Spleen (tissue), 11 donors: Measurements from ENCODE around the gene SSH2. TPM values are rescaled to one million over a fixed set of nuclear protein-coding genes. Genes with fewer than 3 reads are reported as not detected.
A peak's percentile ranks its signal among the peaks of the same experiment; 100 is the strongest.

Experiments
- DNase-seq: peaks from one replicate; pipeline ENCODE4 v3.0.0-alpha.2; 2020
- H3K27ac ChIP-seq, 8 donors: fragments of 200-600 bp; sonication (generic) in 7 of 8; 1 replicate in 4 of 8; 2 replicates in 4 of 8; pipeline versions ENCODE4 v1.5.0 to v1.8.0; 2016 to 2021; ENCODE audit warnings: inconsistent platforms in 4 of 8, mild to moderate bottlenecking in 4 of 8, moderate library complexity in 1 of 8
- H3K27me3 ChIP-seq, 7 donors: fragments of 200-600 bp; sonication (generic) in 6 of 7; replicated peaks in 1 of 7; 1 replicate in 4 of 7; 2 replicates in 3 of 7; pipeline versions ENCODE4 v1.5.0 to v1.8.0; 2016 to 2021; ENCODE audit warnings: inconsistent platforms in 3 of 7, mild to moderate bottlenecking in 1 of 7
- H3K36me3 ChIP-seq, 6 donors: fragments of 200-600 bp; sonication (generic) in 5 of 6; 1 replicate in 4 of 6; 2 replicates in 2 of 6; pipeline versions ENCODE4 v1.5.0 to v1.8.0; 2016 to 2021; ENCODE audit warnings: inconsistent platforms in 2 of 6
- H3K4me1 ChIP-seq, 6 donors: fragments of 200-600 bp; sonication (generic) in 5 of 6; 1 replicate in 3 of 6; 2 replicates in 3 of 6; pipeline versions ENCODE4 v1.5.0 to v1.8.0; 2016 to 2021; ENCODE audit warnings: inconsistent platforms in 3 of 6
- H3K4me3 ChIP-seq, 8 donors: fragments of 200-600 bp; sonication (generic) in 7 of 8; 1 replicate in 4 of 8; 2 replicates in 4 of 8; pipeline versions ENCODE4 v1.5.0 to v1.8.0; 2016 to 2021; ENCODE audit warnings: inconsistent platforms in 4 of 8, mild to moderate bottlenecking in 4 of 8, moderate library complexity in 2 of 8
- H3K9me3 ChIP-seq, 8 donors: fragments of 200-600 bp; sonication (generic) in 7 of 8; 1 replicate in 4 of 8; 2 replicates in 4 of 8; pipeline versions ENCODE4 v1.5.0 to v1.8.0; 2016 to 2021; ENCODE audit warnings: inconsistent platforms in 4 of 8
- CTCF ChIP-seq, 11 experiments: fragments of 200-600 bp in 7 of 11; fragments of 450-650 bp in 4 of 11; sonication (generic) in 4 of 11; IDR thresholded peaks in 8 of 11; conservative IDR thresholded peaks in 3 of 11; 1 replicate in 7 of 11; 2 replicates in 4 of 11; pipeline versions ENCODE4 v1.4.0 to v1.8.0; 2016 to 2021; ENCODE audit warnings: antibody characterized with exemption in 11 of 11, inconsistent platforms in 4 of 11, mild to moderate bottlenecking in 1 of 11
- POLR2A ChIP-seq, 3 donors: fragments of 450-650 bp; IDR thresholded peaks; one replicate each; pipeline ENCODE4 v1.5.1; 2017; ENCODE audit warnings: antibody characterized with exemption in 3 of 3, mild to moderate bottlenecking in 1 of 3
- POLR2AphosphoS5 ChIP-seq, 3 donors: sonication (generic); formaldehyde crosslinking; IDR thresholded peaks; one replicate each; pipeline ENCODE4 v1.5.1; 2017; ENCODE audit warnings: antibody characterized with exemption in 3 of 3
- WGBS, 5 donors: extraction: QIAGEN DNeasy Blood & Tissue Kit in 3 of 5; methylation state at CpG; one replicate each; pipeline versions ENCODE4 v1.1.5 to v1.1.7; 2013 to 2018; 5-methylcytosine and 5-hydroxymethylcytosine counted together
- intact Hi-C: fragments of 100-400 bp; cut with DNase I; formaldehyde crosslinking; loops from one replicate; pipeline ENCODE4 v1.15.0; 2023; ENCODE audit warnings: low total_unique reads
- polyA plus RNA-seq, 3 donors: library from polyadenylated mRNA; stranded (reverse); fragments of 200-250 nt; gene quantifications; one replicate each; pipeline ENCODE4 v1.2.1, GENCODE V29; 2013
- total RNA-seq, 7 donors: library from RNA; depleted of rRNA in 3 of 7; stranded (reverse); fragments of >200 nt in 3 of 7; fragmentation: NEBNext Ultra II Directional in 4 of 7; extraction: Animal tissue kit (Norgen Biotek cat#: 25700) in 4 of 7; gene quantifications; one replicate each; pipeline versions ENCODE4 v1.1.0 to v1.2.1, GENCODE V29; 2016 to 2021
- donor health status: healthy with polysubstance abuse.
- donor health status: DM: no; HTN: no; CAD: no; lungs with moderate emphysema.
- donor health status: DM: no; HTN: no; CAD: no.
- donor health status: Bipolar disorder and iron deficiency.
- donor health status: healthy.
- donor health status: DM: no; HTN: no; CAD: no.
- donor health status: DM: yes; HTN: yes; CAD: no.

Gene SSH2
- total and polyA plus RNA-seq, 10 donors, result 15.9 to 182 (median 113) TPM

GRCh38 chr17:29791336-29792080 is 138.5 kb downstream of the SSH2 start:
- Histone ChIP-seq H3K36me3 (peaks cover 0 to 11% (median 0%) of the 10 kb centered on the region in 6 donors), H3K4me1 (peaks cover 0 to 33% (median 2%) of the 10 kb centered on the region in 6 donors), H3K4me3 (no peak overlapping the region), H3K27me3 (no peaks in the 10 kb centered on the region), H3K9me3 (no peaks in the 10 kb centered on the region), H3K27ac (no peak overlapping the region)
- DNase-seq, result no peak
- 94 to 96% (median 94%) methylated on average over 3 of the region's 3 CpGs for WGBS, 5 donors
- TF ChIP-seq POLR2A (IDR thresholded peaks at IDR 0.05) (no peak), CTCF (IDR thresholded peaks at IDR 0.05 in 8 of 11, conservative IDR thresholded peaks at IDR 0.05 in 3 of 11) (peak in 2 of 11 experiments; percentile 7 to 8)
- intact Hi-C loops, result no loop called here

GRCh38 chr17:29789196-29790170 is 140.5 kb downstream of the SSH2 start:
- H3K4me1 ChIP-seq, result peaks cover 0 to 38% (median 2%) of the 10 kb centered on the region in 6 donors
- intact Hi-C loops, result no loop called here
- H3K9me3 ChIP-seq, result no peaks in the 10 kb centered on the region
- no peak overlapping the region for H3K4me3 ChIP-seq
- TF ChIP-seq CTCF (IDR thresholded peaks at IDR 0.05 in 8 of 11, conservative IDR thresholded peaks at IDR 0.05 in 3 of 11) (no peak), POLR2A (IDR thresholded peaks at IDR 0.05) (no peak), POLR2AphosphoS5 (IDR thresholded peaks at IDR 0.05) (no peak)
- H3K27ac ChIP-seq, result peak overlapping the region in 5 of 8 donors; percentile 23 to 72 (median 60)
- H3K36me3 ChIP-seq, result peaks cover 0 to 11% (median 0%) of the 10 kb centered on the region in 6 donors
- H3K27me3 ChIP-seq, result no peaks in the 10 kb centered on the region
- no peak for DNase-seq
- WGBS, 5 donors, result 83 to 98% (median 86%) methylated on average over 4 of the region's 4 CpGs

GRCh38 chr17:29787995-29788394 is 142.0 kb downstream of the SSH2 start:
- Histone ChIP-seq H3K27me3 (no peaks in the 10 kb centered on the region), H3K4me1 (peaks cover 0 to 38% (median 2%) of the 10 kb centered on the region in 6 donors), H3K9me3 (no peaks in the 10 kb centered on the region), H3K27ac (peak overlapping the region in 1 of 8 donors; percentile 70), H3K4me3 (no peak overlapping the region), H3K36me3 (peaks cover 0 to 12% (median 0%) of the 10 kb centered on the region in 6 donors)
- DNase-seq, result no peak
- WGBS, 5 donors, result 92 to 99% (median 93%) methylated on average over 3 of the region's 3 CpGs
- no peak for TF ChIP-seq POLR2AphosphoS5 (IDR thresholded peaks at IDR 0.05)
- no peak for TF ChIP-seq POLR2A (IDR thresholded peaks at IDR 0.05)
- no peak for TF ChIP-seq CTCF (IDR thresholded peaks at IDR 0.05 in 8 of 11, conservative IDR thresholded peaks at IDR 0.05 in 3 of 11)
- intact Hi-C loops, result no loop called here
